Measurements from ENCODE around the gene BCAP31. TPM values are rescaled to one million over a fixed set of nuclear protein-coding genes. Genes with fewer than 3 reads are reported as not detected.
A peak's percentile ranks its signal among the peaks of the same experiment; 100 is the strongest.

The BCAP31 gene
- total RNA-seq, 1 experiment from 2014 or later = 150 TPM

- no peak for DNase-seq (ENCODE audit: low spot score)
- ChIA-PET POLR2A (interaction anchor here (0.7 kb wide), 1 partner anchor 112 kb away, joined by 5 read pairs; no protein-coding TSS in a partner anchor), CTCF (interaction anchor here (0.6 to 2.3 kb wide), 8 partner anchors 10 to 397 kb away, joined by 3 to 11 read pairs (median 5); partner anchors contain the start of gene PNCK)
- peaks cover 4% of the 10 kb centered on the region; the same call in 1 of the 2 replicates for H3K9me3 Mint-ChIP-seq
- no peak overlapping the region for H3K4me3 Mint-ChIP-seq
- ATAC-seq = no peak
- H3K27ac Mint-ChIP-seq = no peak overlapping the region
- no peaks in the 10 kb centered on the region for H3K4me1 Mint-ChIP-seq
- peaks cover 24% of the 10 kb centered on the region for H3K27me3 Mint-ChIP-seq (ENCODE audit: low read depth)
- no peak for TF ChIP-seq TP53 (CRISPR knock-in tag; IDR thresholded peaks at IDR 0.05)
- H3K36me3 Mint-ChIP-seq = no peaks in the 10 kb centered on the region
Measured at GRCh38 chrX:153657161-153657560, 67.0 kb downstream of the BCAP31 start.

GRCh38 chrX:153653556-153653955 is 70.6 kb downstream of the BCAP31 start:
- Mint-ChIP-seq H3K27me3 (ENCODE audit: low read depth) (peaks cover 13% of the 10 kb centered on the region), H3K36me3 (no peaks in the 10 kb centered on the region), H3K4me3 (no peak overlapping the region), H3K9me3 (no peaks in the 10 kb centered on the region; the same call in 1 of the 2 replicates), H3K27ac (no peak overlapping the region), H3K4me1 (no peaks in the 10 kb centered on the region)
- ATAC-seq = no peak
- DNase-seq (ENCODE audit: low spot score) = no peak
- TF ChIP-seq FOXP4 (CRISPR knock-in tag; IDR thresholded peaks at IDR 0.05) = no peak
- no peak for TF ChIP-seq GRHL2 (CRISPR knock-in tag; IDR thresholded peaks at IDR 0.05; ENCODE audit: insufficient replicate concordance, severe bottlenecking)
- TF ChIP-seq ZNF281 (CRISPR knock-in tag; IDR thresholded peaks at IDR 0.05) = no peak
- TF ChIP-seq ELF4 (CRISPR knock-in tag; IDR thresholded peaks at IDR 0.05; ENCODE audit: low read depth) = no peak
- TF ChIP-seq USF1 (CRISPR knock-in tag; IDR thresholded peaks at IDR 0.05) = no peak
- POLR2A ChIA-PET = no interaction called here
- CTCF ChIA-PET = interaction anchor here (1.2 to 1.6 kb wide), 2 partner anchors 9 to 15 kb away, joined by 3 to 6 read pairs; no protein-coding TSS in a partner anchor

GRCh38 chrX:153651540-153652079 is 72.6 kb downstream of the BCAP31 start:
- no peaks in the 10 kb centered on the region for H3K4me1 Mint-ChIP-seq
- DNase-seq (ENCODE audit: low spot score) = no peak
- H3K27me3 Mint-ChIP-seq (ENCODE audit: low read depth) = peaks cover 28% of the 10 kb centered on the region
- H3K9me3 Mint-ChIP-seq = no peaks in the 10 kb centered on the region; the same call in 1 of the 2 replicates
- POLR2A ChIA-PET = no interaction called here
- ATAC-seq = peak; percentile 51
- CTCF ChIA-PET = interaction anchor here (0.7 to 10.6 kb wide), 4 partner anchors 15 to 112 kb away, joined by 3 to 153 read pairs (median 4); no protein-coding TSS in a partner anchor
- no peak overlapping the region for H3K4me3 Mint-ChIP-seq
- H3K36me3 Mint-ChIP-seq = no peaks in the 10 kb centered on the region
- H3K27ac Mint-ChIP-seq = no peak overlapping the region
- TF ChIP-seq ZNF138 (CRISPR knock-in tag; conservative IDR thresholded peaks at IDR 0.05) (no peak), ZSCAN18 (CRISPR knock-in tag; IDR thresholded peaks at IDR 0.05) (no peak), GRHL2 (CRISPR knock-in tag; IDR thresholded peaks at IDR 0.05; ENCODE audit: insufficient replicate concordance, severe bottlenecking) (no peak), RORB (CRISPR knock-in tag; IDR thresholded peaks at IDR 0.05) (no peak), AR (CRISPR knock-in tag; IDR thresholded peaks at IDR 0.05) (no peak), STAT6 (CRISPR knock-in tag; conservative IDR thresholded peaks at IDR 0.05; ENCODE audit: low read depth) (no peak), PRRX2 (CRISPR knock-in tag; IDR thresholded peaks at IDR 0.05) (no peak), PREB (CRISPR knock-in tag; IDR thresholded peaks at IDR 0.05; ENCODE audit: borderline replicate concordance) (no peak), TEAD4 (CRISPR knock-in tag; IDR thresholded peaks at IDR 0.05) (no peak), MYBL2 (CRISPR knock-in tag; IDR thresholded peaks at IDR 0.05) (no peak), ZMAT4 (CRISPR knock-in tag; IDR thresholded peaks at IDR 0.05) (no peak)

Measured in WTC11 (cell line).